ENCODE data around the gene ZBTB7C. TPM values are rescaled to one million over a fixed set of nuclear protein-coding genes. Genes with fewer than 3 reads are reported as not detected.

ZBTB7C gene
- polyA plus RNA-seq, 2 donors: 20.6 to 24.5 TPM

DNA sequence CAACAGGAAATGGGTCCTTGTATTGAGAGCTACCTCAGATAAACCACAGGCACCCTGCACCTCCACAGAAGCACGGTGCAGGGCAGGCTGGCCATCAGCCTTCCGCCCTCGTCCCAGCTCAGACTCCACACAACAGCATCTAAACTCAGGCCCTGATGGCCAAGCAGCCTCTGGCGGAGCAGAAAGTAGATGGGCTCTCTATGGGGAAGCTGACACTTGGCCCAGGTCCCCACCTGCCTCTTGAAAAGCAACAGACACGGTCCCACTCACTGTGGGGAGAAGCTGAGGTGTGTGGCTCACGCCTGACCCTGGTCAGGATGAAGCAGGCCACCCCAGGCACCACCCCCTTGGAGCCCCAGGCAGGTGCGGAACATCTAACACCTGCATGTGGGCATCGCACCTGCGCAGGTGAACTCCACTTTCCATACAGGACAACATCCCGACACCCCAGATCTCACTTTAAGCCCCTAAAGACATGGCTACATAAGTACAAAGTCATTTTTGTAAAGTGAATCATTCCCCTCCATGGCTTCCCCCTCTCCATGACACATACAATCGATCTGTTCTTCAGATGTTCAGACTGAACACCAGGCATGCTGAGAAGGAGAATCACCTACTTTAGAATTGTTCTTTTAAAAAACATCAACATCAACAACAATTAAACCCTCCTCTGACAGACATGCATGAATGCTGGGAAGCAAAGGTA, 208.4 kb downstream of the ZBTB7C start:
- Histone ChIP-seq H3K9me3 (ENCODE audit: control insufficient read depth in 2 of 2, insufficient read depth in 1 of 2, low read depth in 1 of 2, low read length in 1 of 2) (no peaks in the 10 kb centered on the region), H3K27me3 (ENCODE audit: control insufficient read depth in 1 of 2, insufficient read depth in 2 of 2, low read length in 2 of 2) (no peaks in the 10 kb centered on the region), H3K4me1 (ENCODE audit: control insufficient read depth in 2 of 2, insufficient read depth in 2 of 2, low read length in 1 of 2) (peaks cover 3 to 9% of the 10 kb centered on the region in 2 donors), H3K4me3 (ENCODE audit: low read depth in 1 of 2, low read length in 2 of 2) (no peak overlapping the region), H3K36me3 (ENCODE audit: control insufficient read depth in 2 of 2, insufficient read depth in 2 of 2, low read length in 1 of 2) (no peaks in the 10 kb centered on the region), H3K27ac (ENCODE audit: low read depth in 2 of 2, low read length in 1 of 2) (no peak overlapping the region)
- 71 to 92% methylated on average over 11 of the region's 11 CpGs for WGBS, 2 donors

GRCh38 chr18:48199399-48199798, 209.8 kb downstream of the ZBTB7C start:
- no peak overlapping the region for H3K27ac ChIP-seq (ENCODE audit: low read depth in 2 of 2, low read length in 1 of 2)
- no peaks in the 10 kb centered on the region for H3K9me3 ChIP-seq (ENCODE audit: control insufficient read depth in 2 of 2, insufficient read depth in 1 of 2, low read depth in 1 of 2, low read length in 1 of 2)
- H3K27me3 ChIP-seq (ENCODE audit: control insufficient read depth in 1 of 2, insufficient read depth in 2 of 2, low read length in 2 of 2): no peaks in the 10 kb centered on the region
- peaks cover 3 to 9% of the 10 kb centered on the region in 2 donors for H3K4me1 ChIP-seq (ENCODE audit: control insufficient read depth in 2 of 2, insufficient read depth in 2 of 2, low read length in 1 of 2)
- H3K36me3 ChIP-seq (ENCODE audit: control insufficient read depth in 2 of 2, insufficient read depth in 2 of 2, low read length in 1 of 2): no peaks in the 10 kb centered on the region
- H3K4me3 ChIP-seq (ENCODE audit: low read depth in 1 of 2, low read length in 2 of 2): no peak overlapping the region
- 31 to 34% methylated on average over 3 of the region's 3 CpGs for WGBS, 2 donors

GRCh38 chr18:48197819-48198218, 211.4 kb downstream of the ZBTB7C start:
- H3K36me3 ChIP-seq (ENCODE audit: control insufficient read depth in 2 of 2, insufficient read depth in 2 of 2, low read length in 1 of 2): no peaks in the 10 kb centered on the region
- no peaks in the 10 kb centered on the region for H3K27me3 ChIP-seq (ENCODE audit: control insufficient read depth in 1 of 2, insufficient read depth in 2 of 2, low read length in 2 of 2)
- no peaks in the 10 kb centered on the region for H3K9me3 ChIP-seq (ENCODE audit: control insufficient read depth in 2 of 2, insufficient read depth in 1 of 2, low read depth in 1 of 2, low read length in 1 of 2)
- 35 to 40% methylated on average over 2 of the region's 2 CpGs for WGBS, 2 donors
- no peak overlapping the region for H3K27ac ChIP-seq (ENCODE audit: low read depth in 2 of 2, low read length in 1 of 2)
- peaks cover 0 to 6% of the 10 kb centered on the region in 2 donors for H3K4me1 ChIP-seq (ENCODE audit: control insufficient read depth in 2 of 2, insufficient read depth in 2 of 2, low read length in 1 of 2)
- H3K4me3 ChIP-seq (ENCODE audit: low read depth in 1 of 2, low read length in 2 of 2): no peak overlapping the region

DNA sequence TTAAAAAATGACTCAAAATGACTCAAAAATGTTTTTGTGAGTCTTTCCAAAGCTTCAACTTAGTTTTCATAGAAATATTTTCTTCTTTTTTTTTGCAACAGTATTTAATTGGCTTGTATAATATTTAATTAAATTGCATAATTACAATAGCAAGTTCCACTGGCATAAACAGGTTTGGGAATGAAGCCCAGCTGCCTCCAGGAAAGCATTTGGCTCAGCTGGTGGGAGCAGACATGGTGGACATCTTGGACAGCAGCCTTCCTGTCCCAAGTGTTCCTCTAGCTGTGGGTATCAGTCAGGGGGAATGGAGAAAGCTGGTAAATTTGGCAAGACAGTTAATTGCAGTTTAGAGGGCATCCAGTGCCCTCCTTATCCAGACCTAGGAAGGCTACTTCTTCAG, 213.4 kb downstream of the ZBTB7C start:
- no peak overlapping the region for H3K27ac ChIP-seq (ENCODE audit: low read depth in 2 of 2, low read length in 1 of 2)
- H3K36me3 ChIP-seq (ENCODE audit: control insufficient read depth in 2 of 2, insufficient read depth in 2 of 2, low read length in 1 of 2): no peaks in the 10 kb centered on the region
- H3K4me3 ChIP-seq (ENCODE audit: low read depth in 1 of 2, low read length in 2 of 2): no peak overlapping the region
- H3K9me3 ChIP-seq (ENCODE audit: control insufficient read depth in 2 of 2, insufficient read depth in 1 of 2, low read depth in 1 of 2, low read length in 1 of 2): no peaks in the 10 kb centered on the region
- H3K27me3 ChIP-seq (ENCODE audit: control insufficient read depth in 1 of 2, insufficient read depth in 2 of 2, low read length in 2 of 2): no peaks in the 10 kb centered on the region
- H3K4me1 ChIP-seq (ENCODE audit: control insufficient read depth in 2 of 2, insufficient read depth in 2 of 2, low read length in 1 of 2): peaks cover 0 to 6% of the 10 kb centered on the region in 2 donors

- 70 to 74% methylated on average over 4 of the region's 4 CpGs for WGBS, 2 donors
- Histone ChIP-seq H3K4me1 (ENCODE audit: control insufficient read depth in 2 of 2, insufficient read depth in 2 of 2, low read length in 1 of 2) (peaks cover 0 to 6% of the 10 kb centered on the region in 2 donors), H3K27me3 (ENCODE audit: control insufficient read depth in 1 of 2, insufficient read depth in 2 of 2, low read length in 2 of 2) (no peaks in the 10 kb centered on the region), H3K9me3 (ENCODE audit: control insufficient read depth in 2 of 2, insufficient read depth in 1 of 2, low read depth in 1 of 2, low read length in 1 of 2) (no peaks in the 10 kb centered on the region), H3K27ac (ENCODE audit: low read depth in 2 of 2, low read length in 1 of 2) (no peak overlapping the region), H3K4me3 (ENCODE audit: low read depth in 1 of 2, low read length in 2 of 2) (no peak overlapping the region), H3K36me3 (ENCODE audit: control insufficient read depth in 2 of 2, insufficient read depth in 2 of 2, low read length in 1 of 2) (no peaks in the 10 kb centered on the region)
These were observed 214.5 kb downstream of the ZBTB7C start for GRCh38 chr18:48194591-48195181.

DNA sequence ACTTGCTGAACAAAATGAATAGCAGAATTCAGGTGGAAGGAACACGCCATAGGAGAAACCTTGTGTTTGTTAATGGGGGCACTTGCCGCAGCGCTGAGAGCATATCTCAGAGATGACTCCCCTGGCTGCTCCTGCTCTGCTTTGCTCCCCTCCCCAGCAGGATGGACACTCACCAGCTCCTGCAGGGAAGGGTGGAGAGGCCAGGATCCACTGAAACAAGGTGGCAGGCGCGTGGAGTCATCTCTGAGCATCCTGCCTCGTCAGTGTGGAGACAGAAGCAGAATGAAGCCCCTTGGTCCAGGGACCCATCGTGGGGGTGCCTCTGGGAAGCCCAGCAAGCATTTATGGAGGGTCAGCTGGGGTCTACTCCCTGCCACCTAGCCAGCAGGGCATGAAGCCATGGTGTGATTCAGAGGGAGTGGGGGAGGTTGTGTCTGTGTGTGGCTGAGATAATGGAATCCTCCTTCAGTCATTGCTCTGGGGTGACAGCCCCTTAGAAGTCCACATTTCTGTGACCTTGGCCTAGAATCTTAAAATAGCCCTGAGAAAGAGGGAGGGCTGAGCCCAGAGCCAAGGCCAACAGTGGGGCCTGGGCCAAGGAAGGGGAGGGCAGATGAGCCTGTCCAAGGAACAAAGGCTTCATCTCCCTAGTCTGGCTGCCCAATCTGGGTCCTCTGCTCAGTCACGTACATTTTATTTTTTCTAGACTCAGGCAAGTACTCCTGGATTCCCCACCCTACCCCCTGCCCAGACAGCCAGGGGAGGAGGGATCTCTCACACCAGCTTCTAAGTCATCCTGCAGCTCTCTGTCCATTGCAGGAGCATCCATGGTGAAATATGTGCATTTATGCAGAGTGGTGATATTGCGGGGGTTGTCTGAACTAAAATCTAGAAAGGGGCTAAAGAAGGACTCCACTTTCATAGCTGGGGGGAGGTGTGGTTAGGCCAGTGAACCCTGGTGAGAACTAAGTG, 215.4 kb downstream of the ZBTB7C start:
- no peaks in the 10 kb centered on the region for H3K27me3 ChIP-seq (ENCODE audit: control insufficient read depth in 1 of 2, insufficient read depth in 2 of 2, low read length in 2 of 2)
- 82 to 84% methylated on average over 9 of the region's 9 CpGs for WGBS, 2 donors
- H3K36me3 ChIP-seq (ENCODE audit: control insufficient read depth in 2 of 2, insufficient read depth in 2 of 2, low read length in 1 of 2): no peaks in the 10 kb centered on the region
- no peak overlapping the region for H3K27ac ChIP-seq (ENCODE audit: low read depth in 2 of 2, low read length in 1 of 2)
- H3K4me1 ChIP-seq (ENCODE audit: control insufficient read depth in 2 of 2, insufficient read depth in 2 of 2, low read length in 1 of 2): peaks cover 0 to 6% of the 10 kb centered on the region in 2 donors
- H3K4me3 ChIP-seq (ENCODE audit: low read depth in 1 of 2, low read length in 2 of 2): no peak overlapping the region
- H3K9me3 ChIP-seq (ENCODE audit: control insufficient read depth in 2 of 2, insufficient read depth in 1 of 2, low read depth in 1 of 2, low read length in 1 of 2): no peaks in the 10 kb centered on the region

DNA sequence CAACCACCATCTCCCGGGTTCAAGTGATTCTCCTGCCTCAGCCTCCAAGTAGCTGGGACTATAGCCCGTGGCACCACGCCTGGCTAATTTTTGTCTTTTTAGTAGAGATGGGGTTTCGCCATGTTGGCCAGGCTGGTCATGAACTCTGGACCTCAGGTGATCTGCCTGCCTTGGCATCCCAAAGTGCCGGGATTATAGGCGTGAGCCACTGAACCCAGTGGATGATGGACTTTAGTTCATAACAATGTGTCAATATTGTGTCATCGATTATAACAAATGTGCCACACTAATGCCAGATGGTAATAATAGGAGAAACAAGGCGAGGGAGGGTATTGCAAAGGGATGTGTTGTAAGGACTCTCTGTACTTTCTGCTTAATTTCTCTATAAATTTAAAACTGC, 216.6 kb downstream of the ZBTB7C start:
- 92 to 96% methylated on average over 8 of the region's 8 CpGs for WGBS, 2 donors

DNA sequence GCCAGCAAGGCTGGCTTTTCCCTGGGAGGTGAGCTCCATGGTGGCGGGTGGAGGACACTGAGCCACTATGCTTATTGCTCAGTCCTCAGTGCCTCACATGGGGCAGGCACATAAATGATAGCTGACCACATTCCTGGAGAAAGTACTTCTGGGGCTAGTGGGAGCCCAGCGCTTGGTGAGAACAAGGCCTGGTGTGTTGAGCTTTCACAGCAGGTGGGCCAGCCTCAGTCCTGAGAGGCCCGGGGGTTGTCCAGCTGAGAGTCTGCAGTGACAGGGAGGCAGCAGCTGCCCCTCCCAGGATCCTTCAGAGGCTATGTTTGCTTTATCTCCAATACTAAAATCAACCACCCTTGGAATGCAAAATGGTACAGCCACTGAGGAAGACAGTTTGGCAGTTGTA, 217.7 kb downstream of the ZBTB7C start:
- Histone ChIP-seq H3K4me3 (ENCODE audit: low read depth in 1 of 2, low read length in 2 of 2) (no peak overlapping the region), H3K4me1 (ENCODE audit: control insufficient read depth in 2 of 2, insufficient read depth in 2 of 2, low read length in 1 of 2) (peaks cover 0 to 6% of the 10 kb centered on the region in 2 donors), H3K27ac (ENCODE audit: low read depth in 2 of 2, low read length in 1 of 2) (no peak overlapping the region), H3K36me3 (ENCODE audit: control insufficient read depth in 2 of 2, insufficient read depth in 2 of 2, low read length in 1 of 2) (no peaks in the 10 kb centered on the region), H3K9me3 (ENCODE audit: control insufficient read depth in 2 of 2, insufficient read depth in 1 of 2, low read depth in 1 of 2, low read length in 1 of 2) (no peaks in the 10 kb centered on the region), H3K27me3 (ENCODE audit: control insufficient read depth in 1 of 2, insufficient read depth in 2 of 2, low read length in 2 of 2) (no peaks in the 10 kb centered on the region)
- WGBS, 2 donors: 85 to 87% methylated on average over 3 of the region's 3 CpGs

More for the DNA sequence above, 216.6 kb downstream of the ZBTB7C start:
- H3K36me3 ChIP-seq (ENCODE audit: control insufficient read depth in 2 of 2, insufficient read depth in 2 of 2, low read length in 1 of 2): no peaks in the 10 kb centered on the region
- H3K27me3 ChIP-seq (ENCODE audit: control insufficient read depth in 1 of 2, insufficient read depth in 2 of 2, low read length in 2 of 2): no peaks in the 10 kb centered on the region
- H3K9me3 ChIP-seq (ENCODE audit: control insufficient read depth in 2 of 2, insufficient read depth in 1 of 2, low read depth in 1 of 2, low read length in 1 of 2): no peaks in the 10 kb centered on the region
- no peak overlapping the region for H3K4me3 ChIP-seq (ENCODE audit: low read depth in 1 of 2, low read length in 2 of 2)
- peaks cover 0 to 6% of the 10 kb centered on the region in 2 donors for H3K4me1 ChIP-seq (ENCODE audit: control insufficient read depth in 2 of 2, insufficient read depth in 2 of 2, low read length in 1 of 2)
- no peak overlapping the region for H3K27ac ChIP-seq (ENCODE audit: low read depth in 2 of 2, low read length in 1 of 2)

DNA sequence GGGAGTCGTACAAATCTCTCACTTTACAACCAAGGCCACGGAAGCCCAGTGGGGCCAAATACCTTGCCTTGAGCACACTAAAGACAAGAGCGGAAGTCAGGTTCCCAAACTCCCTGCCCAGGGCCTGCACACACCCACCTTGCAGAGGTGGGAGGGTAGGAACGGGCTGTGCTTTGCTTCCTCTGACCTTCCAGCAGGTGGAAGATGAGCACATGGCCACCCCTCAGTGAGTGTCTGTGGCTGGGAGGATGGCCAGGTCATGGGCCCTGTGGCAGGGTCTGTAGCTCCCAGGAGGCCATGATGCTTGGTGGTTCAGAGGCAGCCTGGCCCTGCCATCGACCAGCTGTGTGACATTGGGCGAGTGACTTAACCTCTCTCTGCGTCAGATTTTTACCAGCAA, 218.2 kb downstream of the ZBTB7C start:
- Histone ChIP-seq H3K27me3 (ENCODE audit: control insufficient read depth in 1 of 2, insufficient read depth in 2 of 2, low read length in 2 of 2) (no peaks in the 10 kb centered on the region), H3K36me3 (ENCODE audit: control insufficient read depth in 2 of 2, insufficient read depth in 2 of 2, low read length in 1 of 2) (no peaks in the 10 kb centered on the region), H3K4me1 (ENCODE audit: control insufficient read depth in 2 of 2, insufficient read depth in 2 of 2, low read length in 1 of 2) (peaks cover 0 to 7% of the 10 kb centered on the region in 2 donors), H3K9me3 (ENCODE audit: control insufficient read depth in 2 of 2, insufficient read depth in 1 of 2, low read depth in 1 of 2, low read length in 1 of 2) (no peaks in the 10 kb centered on the region), H3K27ac (ENCODE audit: low read depth in 2 of 2, low read length in 1 of 2) (no peak overlapping the region), H3K4me3 (ENCODE audit: low read depth in 1 of 2, low read length in 2 of 2) (no peak overlapping the region)
- 87 to 94% methylated on average over 7 of the region's 7 CpGs for WGBS, 2 donors
